Muscle of arm (tissue), 12 donors: ENCODE data around the gene OR2A5. TPM values are rescaled to one million over a fixed set of nuclear protein-coding genes. Genes with fewer than 3 reads are reported as not detected.

Experiments used
- polyA plus RNA-seq, 12 donors: library from polyadenylated mRNA; unstranded; fragments of 120-200 nt; gene quantifications; one replicate each; pipeline ENCODE4 v1.2.1, GENCODE V29; 2013; ENCODE audit not compliant: insufficient read length in 12 of 12

Gene OR2A5
- polyA plus RNA-seq, 12 donors: 0.25 to 0.38 TPM; not detected in 10

Other genes starting within 250 kb of the OR2A5 start
- gene TCAF1, start 146.8 kb upstream of the OR2A5 start, polyA plus RNA-seq: 100 to 1,000 TPM in 11 of 12 donors, not detected in 1; 108 to 248 (median 215) TPM
- gene OR2F2, start 113.7 kb upstream of the OR2A5 start, polyA plus RNA-seq: not detected
- gene OR2F1, start 94.1 kb upstream of the OR2A5 start, polyA plus RNA-seq: under 1 TPM in 4 of 12 donors, not detected in 8; 0.04 to 0.32 (median 0.05) TPM
- gene OR6B1, start 48.6 kb upstream of the OR2A5 start, polyA plus RNA-seq: not detected
- gene OR2A25, start 20.9 kb downstream of the OR2A5 start, polyA plus RNA-seq: not detected
- gene OR2A12, start 37.3 kb downstream of the OR2A5 start, polyA plus RNA-seq: under 1 TPM in 1 of 12 donors, not detected in 11; 0.04 TPM
- gene OR2A2, start 60.6 kb downstream of the OR2A5 start, polyA plus RNA-seq: not detected
- gene OR2A14, start 74.2 kb downstream of the OR2A5 start, polyA plus RNA-seq: not detected
- gene CTAGE4, start 134.5 kb downstream of the OR2A5 start, polyA plus RNA-seq: 1 to 10 TPM in 5 of 12 donors, under 1 TPM in 4, not detected in 3; 0.45 to 5.2 (median 1.1) TPM
- 10 to 100 TPM in 1 of 12 donors, 1 to 10 TPM in 8, under 1 TPM in 2, not detected in 1; 0.82 to 12.9 (median 1.5) TPM for gene ARHGEF35, start 146.9 kb downstream of the OR2A5 start, polyA plus RNA-seq
- 1 to 10 TPM in 2 of 12 donors, under 1 TPM in 8, not detected in 2; 0.07 to 1.3 (median 0.41) TPM for gene OR2A42, start 190.7 kb downstream of the OR2A5 start, polyA plus RNA-seq
- gene OR2A7, start 215.8 kb downstream of the OR2A5 start, polyA plus RNA-seq: 1 to 10 TPM in 6 of 12 donors, under 1 TPM in 4, not detected in 2; 0.62 to 7.5 (median 1.5) TPM
- 1 to 10 TPM in 2 of 12 donors, under 1 TPM in 4, not detected in 6; 0.25 to 2.1 (median 0.36) TPM for gene CTAGE8, start 220.3 kb downstream of the OR2A5 start, polyA plus RNA-seq